Astrocyte (in vitro differentiated cells and primary cell): ENCODE data around the gene HAPSTR1. TPM values are rescaled to one million over a fixed set of nuclear protein-coding genes. Genes with fewer than 3 reads are reported as not detected.
A peak's percentile ranks its signal among the peaks of the same experiment; 100 is the strongest.

Source experiments
- DNase-seq: peaks from one replicate; pipeline ENCODE4 v3.0.0-alpha.2; 2010; ENCODE audit warnings: low read depth
- FAIRE-seq: peaks from 2 replicates; lab custom pipeline; 2011; peaks lifted over from hg19 to GRCh38; lab: Jason Lieb, UNC
- H2AFZ ChIP-seq: 2 replicates; pipeline ENCODE4 v1.6.0; 2012; ENCODE audit warnings: low read depth, low read length, inconsistent platforms
- H3K27ac ChIP-seq: 2 replicates; pipeline ENCODE4 v1.5.1; 2011; ENCODE audit warnings: low read depth, low read length, inconsistent platforms
- H3K27me3 ChIP-seq: 2 replicates; pipeline ENCODE4 v1.6.0; 2011; ENCODE audit warnings: low read length, inconsistent platforms; ENCODE audit not compliant: insufficient read depth
- H3K36me3 ChIP-seq: 2 replicates; pipeline ENCODE4 v1.5.1; 2011; ENCODE audit warnings: low read length, inconsistent platforms; ENCODE audit not compliant: insufficient read depth
- H3K4me1 ChIP-seq: 2 replicates; pipeline ENCODE4 v1.5.1; 2011; ENCODE audit warnings: low read length, inconsistent platforms; ENCODE audit not compliant: insufficient read depth
- H3K4me2 ChIP-seq: 2 replicates; pipeline ENCODE4 v1.6.0; 2012; ENCODE audit warnings: low read length, inconsistent platforms
- H3K4me3 ChIP-seq: 2 replicates; pipeline ENCODE4 v1.5.1; 2011; ENCODE audit warnings: low read depth, mild to moderate bottlenecking, low read length, inconsistent platforms; ENCODE audit not compliant: insufficient read depth
- H3K79me2 ChIP-seq: 2 replicates; pipeline ENCODE4 v1.6.0; 2012; ENCODE audit warnings: mild to moderate bottlenecking, low read length, inconsistent platforms; ENCODE audit not compliant: insufficient read depth
- H3K9ac ChIP-seq: 2 replicates; pipeline ENCODE4 v1.6.0; 2012; ENCODE audit warnings: mild to moderate bottlenecking, low read length, inconsistent platforms
- H3K9me3 ChIP-seq: 2 replicates; pipeline ENCODE4 v1.5.1; 2012; ENCODE audit warnings: low read depth, mild to moderate bottlenecking, low read length, inconsistent platforms; ENCODE audit not compliant: insufficient read depth
- H4K20me1 ChIP-seq: 2 replicates; pipeline ENCODE4 v1.6.0; 2012; ENCODE audit warnings: low read length, inconsistent platforms; ENCODE audit not compliant: insufficient read depth
- H3K27ac Mint-ChIP-seq: one replicate; pipeline ENCODE4 v1.8.0; 2021; ENCODE audit warnings: mild to moderate bottlenecking, mixed read lengths; ENCODE audit not compliant: unreplicated experiment
- H3K27me3 Mint-ChIP-seq: one replicate; pipeline ENCODE4 v1.8.0; 2021; ENCODE audit warnings: low read depth, mixed read lengths; ENCODE audit not compliant: unreplicated experiment
- H3K36me3 Mint-ChIP-seq: one replicate; pipeline ENCODE4 v1.8.0; 2021; ENCODE audit warnings: low read depth, mixed read lengths; ENCODE audit not compliant: unreplicated experiment
- H3K4me1 Mint-ChIP-seq: one replicate; pipeline ENCODE4 v1.8.0; 2021; ENCODE audit warnings: low read depth, mixed read lengths; ENCODE audit not compliant: unreplicated experiment
- H3K4me3 Mint-ChIP-seq: one replicate; pipeline ENCODE4 v1.8.0; 2021; ENCODE audit warnings: mild to moderate bottlenecking, moderate library complexity, mixed read lengths; ENCODE audit not compliant: unreplicated experiment
- H3K9me3 Mint-ChIP-seq: one replicate; pipeline ENCODE4 v1.8.0; 2021; ENCODE audit warnings: mild to moderate bottlenecking, mixed read lengths; ENCODE audit not compliant: unreplicated experiment
- CTCF ChIP-seq: IDR thresholded peaks from 2 replicates; pipeline ENCODE4 v1.5.1; 2011; ENCODE audit warnings: low read depth, mild to moderate bottlenecking, inconsistent platforms, low read length, moderate library complexity; ENCODE audit not compliant: insufficient read depth
- EZH2 ChIP-seq: IDR thresholded peaks from 2 replicates; pipeline ENCODE4 v1.6.1; 2012; ENCODE audit warnings: mild to moderate bottlenecking, low read length, inconsistent platforms; ENCODE audit not compliant: insufficient read depth
- total RNA-seq: library from RNA; stranded (reverse); gene quantifications from 2 replicates; pipeline ENCODE4 v1.2.1, GENCODE V29; 2021

The HAPSTR1 gene
- total RNA-seq, 1 donor from 2014 or later = 99.5 TPM

- Histone ChIP-seq H3K9me3 (no peaks in the 10 kb centered on the region), H3K27me3 (no peaks in the 10 kb centered on the region), H3K4me2 (peak overlapping the region; percentile 69), H4K20me1 (peaks cover 99% of the 10 kb centered on the region), H3K27ac (peak overlapping the region; percentile 77), H2AFZ (no peak overlapping the region), H3K79me2 (peaks cover 98% of the 10 kb centered on the region), H3K36me3 (peaks cover 49% of the 10 kb centered on the region), H3K9ac (peak overlapping the region; percentile 18), H3K4me1 (peaks cover 53% of the 10 kb centered on the region), H3K4me3 (no peak overlapping the region)
- DNase-seq = no peak
- no peak for FAIRE-seq
- H3K9me3 Mint-ChIP-seq = no peaks in the 10 kb centered on the region
- TF ChIP-seq CTCF = no peak
- no peak for TF ChIP-seq EZH2
- peaks cover 67% of the 10 kb centered on the region for H3K4me1 Mint-ChIP-seq
- no peak overlapping the region for H3K4me3 Mint-ChIP-seq
- peaks cover 14% of the 10 kb centered on the region for H3K36me3 Mint-ChIP-seq
- H3K27me3 Mint-ChIP-seq = no peaks in the 10 kb centered on the region
- H3K27ac Mint-ChIP-seq = peak overlapping the region; percentile 11
Observed at GRCh38 chr16:9109255-9109654, 17.8 kb downstream of the HAPSTR1 start.

GRCh38 chr16:9112166-9112843 is 20.9 kb downstream of the HAPSTR1 start:
- H3K27ac Mint-ChIP-seq = peak overlapping the region; percentile 35
- Histone ChIP-seq H3K27me3 (no peaks in the 10 kb centered on the region), H3K4me3 (no peak overlapping the region), H3K4me2 (peak overlapping the region; percentile 32), H3K36me3 (peaks cover 38% of the 10 kb centered on the region), H2AFZ (no peak overlapping the region), H3K9ac (no peak overlapping the region), H3K9me3 (no peaks in the 10 kb centered on the region), H4K20me1 (peaks cover 99% of the 10 kb centered on the region), H3K27ac (peak overlapping the region; percentile 24), H3K4me1 (peaks cover 62% of the 10 kb centered on the region), H3K79me2 (peaks cover 98% of the 10 kb centered on the region)
- TF ChIP-seq CTCF (no peak), EZH2 (no peak)
- H3K27me3 Mint-ChIP-seq = no peaks in the 10 kb centered on the region
- FAIRE-seq = no peak
- no peaks in the 10 kb centered on the region for H3K9me3 Mint-ChIP-seq
- H3K4me3 Mint-ChIP-seq = peak overlapping the region; percentile 47
- no peak for DNase-seq
- H3K4me1 Mint-ChIP-seq = peaks cover 69% of the 10 kb centered on the region
- H3K36me3 Mint-ChIP-seq = peaks cover 17% of the 10 kb centered on the region

DNA sequence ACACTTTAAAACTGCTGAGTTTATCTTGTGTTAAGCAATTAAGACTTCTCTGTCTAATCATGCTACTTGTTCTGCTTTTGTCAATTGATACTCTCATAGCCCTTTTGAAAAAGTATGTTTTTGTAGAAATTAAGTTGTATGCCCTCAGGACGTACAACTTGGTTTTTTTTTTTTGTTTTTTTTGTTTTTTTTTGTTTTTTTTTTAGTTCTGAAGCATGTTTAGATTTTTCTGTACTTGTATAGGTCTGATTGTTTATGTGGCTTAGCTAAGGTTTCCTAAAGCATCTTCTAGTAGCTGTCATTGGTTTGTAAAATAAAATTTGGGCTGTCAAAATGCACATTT is 21.4 kb downstream of the HAPSTR1 start:
- Histone ChIP-seq H2AFZ (no peak overlapping the region), H3K36me3 (peaks cover 36% of the 10 kb centered on the region), H4K20me1 (peaks cover 99% of the 10 kb centered on the region), H3K9ac (no peak overlapping the region), H3K27ac (peak overlapping the region; percentile 24), H3K9me3 (no peaks in the 10 kb centered on the region), H3K4me2 (no peak overlapping the region), H3K79me2 (peaks cover 98% of the 10 kb centered on the region), H3K4me1 (peaks cover 61% of the 10 kb centered on the region), H3K4me3 (no peak overlapping the region), H3K27me3 (no peaks in the 10 kb centered on the region)
- Mint-ChIP-seq H3K36me3 (peaks cover 19% of the 10 kb centered on the region), H3K4me1 (peaks cover 71% of the 10 kb centered on the region), H3K27me3 (no peaks in the 10 kb centered on the region), H3K9me3 (no peaks in the 10 kb centered on the region), H3K27ac (peak overlapping the region; percentile 21), H3K4me3 (no peak overlapping the region)
- FAIRE-seq (no peak), DNase-seq (no peak)
- no peak for TF ChIP-seq CTCF
- no peak for TF ChIP-seq EZH2
